ENCODE results near the gene GRIPAP1.

GRIPAP1 gene, protein sequence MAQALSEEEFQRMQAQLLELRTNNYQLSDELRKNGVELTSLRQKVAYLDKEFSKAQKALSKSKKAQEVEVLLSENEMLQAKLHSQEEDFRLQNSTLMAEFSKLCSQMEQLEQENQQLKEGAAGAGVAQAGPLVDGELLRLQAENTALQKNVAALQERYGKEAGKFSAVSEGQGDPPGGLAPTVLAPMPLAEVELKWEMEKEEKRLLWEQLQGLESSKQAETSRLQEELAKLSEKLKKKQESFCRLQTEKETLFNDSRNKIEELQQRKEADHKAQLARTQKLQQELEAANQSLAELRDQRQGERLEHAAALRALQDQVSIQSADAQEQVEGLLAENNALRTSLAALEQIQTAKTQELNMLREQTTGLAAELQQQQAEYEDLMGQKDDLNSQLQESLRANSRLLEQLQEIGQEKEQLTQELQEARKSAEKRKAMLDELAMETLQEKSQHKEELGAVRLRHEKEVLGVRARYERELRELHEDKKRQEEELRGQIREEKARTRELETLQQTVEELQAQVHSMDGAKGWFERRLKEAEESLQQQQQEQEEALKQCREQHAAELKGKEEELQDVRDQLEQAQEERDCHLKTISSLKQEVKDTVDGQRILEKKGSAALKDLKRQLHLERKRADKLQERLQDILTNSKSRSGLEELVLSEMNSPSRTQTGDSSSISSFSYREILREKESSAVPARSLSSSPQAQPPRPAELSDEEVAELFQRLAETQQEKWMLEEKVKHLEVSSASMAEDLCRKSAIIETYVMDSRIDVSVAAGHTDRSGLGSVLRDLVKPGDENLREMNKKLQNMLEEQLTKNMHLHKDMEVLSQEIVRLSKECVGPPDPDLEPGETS

GRCh38 chrX:49002091-49002935 is at the start of gene GRIPAP1:
GRIPAP1 (minus strand) TSS chrX:49002264; CDS start chrX:49002229, 35 bp downstream.
- peak; percentile 85 for DNase-seq

DNA sequence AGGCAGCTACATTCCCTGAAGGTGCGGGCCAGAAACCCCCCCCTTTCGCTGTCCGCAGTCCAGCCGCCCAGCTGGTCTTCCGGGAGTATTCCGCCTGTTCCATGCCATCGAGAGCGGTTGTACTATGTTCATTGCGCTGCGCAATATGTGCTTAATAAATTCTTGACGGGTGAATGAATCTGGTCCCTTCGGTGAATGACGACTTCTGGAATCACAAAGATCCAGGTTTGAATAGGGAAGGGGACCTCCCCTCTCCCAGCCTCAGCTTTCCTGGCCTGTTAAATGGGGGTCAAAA is 41.9 kb upstream of the GRIPAP1 start:
- no peak for DNase-seq

GRCh38 chrX:49043220-49043986 is 41.3 kb upstream of the GRIPAP1 start, which contains the start of gene TFE3:
TFE3 (minus strand) TSS chrX:49043357; CDS start chrX:49043226, 131 bp downstream.
- peak; percentile 97 for DNase-seq

GRCh38 chrX:49042581-49043219 is 40.6 kb upstream of the GRIPAP1 start:
- no peak for DNase-seq

GRCh38 chrX:49041744-49042580 is 39.9 kb upstream of the GRIPAP1 start:
- no peak for DNase-seq

DNA sequence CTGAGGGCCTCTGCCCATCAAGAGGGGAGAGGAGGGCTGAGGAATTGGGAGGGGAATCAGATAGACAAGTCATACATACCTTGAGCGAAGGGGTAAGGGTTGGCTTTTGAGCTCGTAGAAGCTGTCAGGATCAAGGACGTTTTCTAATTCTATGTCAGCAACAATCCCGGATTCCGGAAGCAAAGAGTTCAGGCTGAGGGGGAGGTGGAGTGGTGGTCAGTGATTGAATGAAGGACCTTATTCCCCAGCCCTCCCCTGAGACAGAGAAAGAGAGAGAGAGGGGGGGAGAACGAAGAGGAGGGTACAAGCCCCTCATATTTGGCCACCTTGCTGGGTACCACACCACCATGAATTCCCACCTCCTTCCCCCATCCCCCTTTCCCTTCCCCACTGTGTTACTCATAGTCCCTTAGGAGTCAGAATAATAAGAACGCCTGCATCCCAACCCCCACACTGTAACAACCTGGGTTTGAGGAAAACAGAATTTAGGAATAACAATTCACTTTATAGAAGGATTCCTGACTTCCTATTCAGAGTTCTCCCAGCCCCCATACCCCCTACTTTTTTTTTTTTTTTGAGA is 38.4 kb upstream of the GRIPAP1 start:
- DNase-seq: no peak

GRCh38 chrX:49039598-49040375 is 37.7 kb upstream of the GRIPAP1 start:
- peak; percentile 66 for DNase-seq

- no peak for DNase-seq
These were observed 35.9 kb upstream of the GRIPAP1 start for GRCh38 chrX:49037883-49038475.

- no peak for DNase-seq
These were observed 28.2 kb upstream of the GRIPAP1 start for GRCh38 chrX:49030283-49030682.

DNA sequence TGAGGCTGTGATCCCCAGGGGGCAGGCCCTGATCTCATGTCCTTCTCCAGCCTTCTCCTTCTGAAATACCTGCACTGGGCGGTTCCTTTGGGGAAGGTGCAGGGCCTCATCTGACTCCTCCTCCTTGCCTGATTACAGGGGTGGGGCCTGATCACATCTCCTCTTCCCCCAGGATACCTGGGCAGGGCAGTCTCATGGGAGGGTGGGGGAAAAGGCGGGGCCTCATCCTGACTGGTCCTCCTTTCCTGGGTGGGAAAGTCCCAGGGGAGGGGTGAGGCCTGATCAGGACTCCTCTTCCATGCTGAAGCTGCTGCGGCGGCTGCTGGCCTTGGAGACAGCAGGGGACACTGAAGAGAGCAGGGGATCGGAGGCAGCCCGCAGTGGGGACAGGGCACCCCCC is 27.8 kb upstream of the GRIPAP1 start:
- DNase-seq: no peak

GRCh38 chrX:49019599-49020249 is 17.7 kb upstream of the GRIPAP1 start:
- no peak for DNase-seq

DNA sequence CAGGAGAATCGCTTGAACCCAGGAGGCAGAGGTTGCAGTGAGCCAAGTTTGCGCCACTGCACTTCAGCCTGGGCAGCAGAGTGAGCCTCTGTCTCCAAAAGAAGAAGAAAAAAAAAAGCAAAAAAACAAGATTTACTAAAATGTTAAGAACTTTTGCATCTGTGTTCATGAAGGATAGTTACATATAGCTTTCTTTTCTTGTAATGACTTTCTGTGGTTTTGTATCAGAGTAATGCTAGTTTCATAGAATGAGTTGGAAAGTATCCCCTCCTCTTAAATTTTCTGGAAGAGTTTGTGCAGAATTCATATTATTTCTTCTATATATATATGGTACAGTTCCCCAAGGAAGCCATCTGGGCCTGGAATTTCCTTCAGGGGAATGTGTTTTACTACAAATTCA is 17.0 kb upstream of the GRIPAP1 start:
- DNase-seq: no peak

- DNase-seq: no peak
These were observed 1.6 kb upstream of the GRIPAP1 start for GRCh38 chrX:49003696-49004095.

- no peak for DNase-seq
These were observed 458 bp downstream of the GRIPAP1 start for GRCh38 chrX:49001521-49002090.

DNA sequence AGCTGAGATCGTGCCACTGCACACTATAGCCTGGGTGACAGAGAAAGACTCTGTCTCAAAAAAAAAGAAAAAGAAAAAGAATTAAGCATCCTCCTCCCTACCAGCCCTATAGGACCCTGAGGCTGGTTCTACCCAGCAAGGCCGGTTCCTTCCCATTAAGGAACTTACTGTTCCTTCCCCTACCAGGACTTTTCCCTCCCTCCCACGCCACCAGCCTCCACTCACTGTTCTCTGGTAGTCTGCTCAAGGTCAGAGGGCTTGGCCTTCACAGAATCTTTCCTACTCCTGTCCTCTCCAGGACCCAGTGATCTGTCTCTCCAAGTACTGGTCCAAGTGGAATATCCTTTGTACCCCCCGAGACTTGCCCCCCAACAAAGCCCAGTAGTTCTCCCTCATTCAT is 1.4 kb downstream of the GRIPAP1 start:
- no peak for DNase-seq

- no peak for DNase-seq
These were observed 3.0 kb downstream of the GRIPAP1 start for GRCh38 chrX:48999030-48999429.

GRCh38 chrX:48998391-48998790 is 3.7 kb downstream of the GRIPAP1 start:
- DNase-seq: no peak

GRCh38 chrX:48997865-48998264 is 4.2 kb downstream of the GRIPAP1 start:
- no peak for DNase-seq

All from NCI-H2107 (cell line).